Stimulated activated CD4-positive, alpha-beta T cell treated with anti-CD3 and anti-CD28 coated beads, TNF-alpha, amount 100 ng/mL, for 4 hours (primary cell): ENCODE measurements around the gene ZNF182.
A peak's percentile ranks its signal among the peaks of the same experiment; 100 is the strongest.
"Not testable (repeated sequence)": the region's sequence is repeated elsewhere in the genome, so short reads cannot be mapped to it uniquely, and the experiment has no call there.

Source experiments
- DNase-seq, 3 experiments: peaks; one replicate each; pipeline ENCODE4 v3.0.0-alpha.2; 2020; ENCODE audit warnings: low read depth in 3 of 3

The ZNF182 gene

DNA sequence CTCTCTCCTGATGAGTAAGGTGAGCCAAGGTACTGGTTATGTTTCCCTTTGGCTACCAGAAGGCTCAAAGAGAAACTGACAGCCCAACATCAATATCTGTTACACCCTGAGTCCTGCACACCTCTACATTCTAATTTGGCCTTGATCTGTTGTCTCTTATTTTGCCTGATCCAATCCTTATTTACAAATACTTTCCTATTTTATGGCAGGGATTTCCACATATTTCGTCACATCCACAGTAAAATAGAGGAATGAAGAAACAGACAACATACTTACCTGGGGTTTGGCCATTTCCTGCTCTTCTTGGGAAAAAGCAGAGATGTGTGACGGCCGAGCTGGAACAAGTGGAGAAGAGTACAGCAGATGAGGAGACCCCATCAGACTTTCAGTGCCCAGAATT, 1.5 kb downstream of the ZNF182 start:
- no peak for DNase-seq

DNA sequence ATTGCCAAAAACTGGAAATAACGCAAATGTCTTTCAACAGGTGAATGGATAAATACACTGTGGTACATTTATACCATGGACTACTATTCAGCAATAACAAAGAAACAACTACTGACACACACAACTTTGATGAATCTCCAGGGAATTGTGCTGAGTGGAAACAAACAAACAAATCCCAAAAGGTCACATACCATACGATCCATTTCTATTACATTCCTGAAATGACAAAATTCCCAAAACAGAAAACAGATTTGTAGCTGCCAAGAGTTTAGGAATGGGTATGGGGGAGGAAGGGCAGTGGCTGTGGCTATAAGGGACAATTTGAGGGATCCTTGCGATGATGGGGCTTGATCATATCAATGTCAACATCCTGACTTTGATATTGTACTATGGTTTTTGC, 2.5 kb downstream of the ZNF182 start:
- DNase-seq: no peak

DNA sequence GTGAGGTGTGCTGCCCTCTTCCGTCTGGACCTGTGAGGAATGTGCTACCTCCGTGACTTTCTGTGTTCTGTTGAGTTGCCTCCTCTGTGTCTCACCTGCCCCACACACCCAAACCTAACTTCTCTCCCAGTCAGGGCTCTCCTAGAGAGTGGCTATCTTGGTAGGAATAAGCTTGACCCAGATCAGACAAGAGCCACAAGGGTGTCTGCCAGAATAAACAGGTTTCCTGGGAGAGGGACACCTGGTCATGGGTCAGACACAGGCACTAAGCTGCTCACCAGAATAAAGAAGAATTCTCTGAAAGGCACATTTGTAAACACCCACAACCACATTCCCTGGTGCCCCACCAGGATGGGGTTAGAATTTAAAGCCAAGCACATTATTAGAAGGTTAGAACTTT, 11.1 kb downstream of the ZNF182 start:
- no peak for DNase-seq

DNA sequence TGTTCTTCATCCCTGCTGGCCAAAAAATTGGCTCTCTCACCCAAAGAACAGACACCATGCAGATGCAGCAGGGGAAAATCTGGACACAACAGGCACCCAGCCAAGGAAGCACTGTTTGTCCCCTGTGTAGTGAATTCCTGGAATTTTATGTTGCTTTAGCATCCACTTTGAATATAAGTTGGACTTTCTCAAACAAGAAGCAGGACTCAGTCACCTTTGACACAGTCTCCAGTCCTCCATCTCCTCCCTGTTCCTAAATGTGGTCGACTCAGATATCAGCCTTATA, 11.8 kb downstream of the ZNF182 start:
- no peak for DNase-seq

DNA sequence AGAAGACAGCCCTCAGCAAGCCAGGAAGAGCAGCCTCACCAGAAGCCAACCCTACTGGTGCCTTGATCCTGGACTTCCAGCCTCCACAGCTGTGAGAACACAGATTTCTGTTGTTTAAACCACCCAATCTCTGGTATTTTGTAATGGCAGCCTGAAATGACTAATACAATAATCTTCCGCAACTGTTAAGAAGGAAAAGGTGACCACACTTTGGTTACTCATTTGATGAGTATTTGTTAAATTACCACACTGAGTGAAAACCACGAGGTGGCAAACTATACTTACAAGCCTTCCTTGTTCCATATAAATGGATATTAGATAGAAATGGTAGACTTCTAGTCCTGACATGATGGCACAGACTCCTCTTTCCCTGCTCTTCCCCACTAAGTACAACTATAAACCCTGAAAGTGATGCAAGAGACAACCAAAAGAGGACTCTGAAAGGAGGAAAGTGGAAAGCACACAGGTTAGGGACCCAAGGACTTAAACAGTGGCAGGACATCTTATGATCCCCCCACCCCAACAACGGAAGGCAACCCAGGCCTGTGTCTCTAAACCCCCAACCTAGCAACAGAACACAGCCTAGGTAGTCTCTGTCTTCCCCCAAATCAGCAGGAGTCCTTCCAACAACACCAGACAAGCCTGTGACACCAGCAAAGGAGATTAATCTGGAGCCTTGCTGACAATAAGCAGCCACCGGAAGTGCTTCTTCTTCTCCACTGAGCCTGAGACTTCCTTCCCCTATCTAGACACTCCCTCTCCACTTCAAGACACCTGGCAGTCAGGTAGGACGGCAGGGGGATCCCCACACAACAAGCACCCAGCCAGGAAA, 12.3 kb downstream of the ZNF182 start:
- DNase-seq: no peak

DNA sequence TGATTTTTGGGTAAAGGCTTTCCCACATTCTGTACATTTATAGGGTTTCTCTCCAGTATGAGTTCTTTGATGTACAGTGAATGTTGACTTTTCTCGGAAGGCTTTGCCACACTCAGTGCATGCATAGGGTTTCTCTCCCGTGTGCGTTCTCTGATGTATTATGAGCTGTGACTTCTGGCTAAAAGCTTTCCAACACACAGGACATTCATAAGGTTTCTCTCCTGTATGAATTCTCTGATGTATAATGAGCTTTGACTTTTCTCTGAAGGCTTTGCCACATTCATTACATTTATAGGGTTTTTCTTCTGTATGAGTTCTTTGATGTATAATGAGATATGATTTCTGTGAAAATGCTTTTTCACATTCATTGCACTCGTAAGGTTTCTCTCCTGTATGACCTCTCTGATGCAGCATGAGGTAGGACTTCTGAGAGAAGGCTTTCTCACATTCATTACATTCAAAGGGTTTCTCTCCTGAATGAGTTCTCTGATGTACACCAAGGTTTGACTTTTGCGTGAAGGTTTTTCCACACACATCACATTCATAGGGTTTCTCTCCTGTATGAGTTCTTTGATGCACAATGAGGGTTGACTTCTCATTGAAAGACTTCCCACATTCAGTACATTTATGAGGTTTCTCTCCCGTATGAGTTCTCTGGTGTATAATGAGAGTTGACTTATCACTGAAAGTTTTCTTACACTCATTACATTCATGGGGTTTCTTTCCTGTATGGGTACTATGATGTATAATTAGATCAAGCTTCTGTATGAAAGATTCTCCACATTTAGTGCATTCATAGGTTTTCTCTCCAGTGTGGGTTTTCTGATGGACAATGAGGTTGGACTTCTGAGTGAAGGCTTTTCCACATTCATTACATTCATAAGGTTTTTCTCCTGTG, 27.3 kb downstream of the ZNF182 start:
- no peak for DNase-seq

DNA sequence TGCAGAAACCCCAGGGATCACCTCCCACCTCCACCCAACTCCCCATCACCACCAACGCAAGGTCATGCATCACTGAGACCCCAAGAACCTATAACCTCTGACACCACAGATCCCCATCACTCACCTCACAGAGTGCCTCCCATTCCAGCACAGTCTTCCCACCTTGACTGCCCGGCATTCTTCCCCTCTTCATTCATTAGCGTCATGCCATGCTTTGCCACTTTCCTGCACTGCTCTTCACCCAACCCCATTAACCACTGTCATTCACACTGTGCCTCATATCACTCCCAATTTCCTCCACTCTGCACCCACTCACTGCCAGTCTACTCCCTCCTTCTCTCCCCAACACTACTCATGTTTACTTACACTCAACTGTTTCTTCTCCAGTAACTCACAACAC, 30.6 kb downstream of the ZNF182 start:
- DNase-seq: no peak

DNA sequence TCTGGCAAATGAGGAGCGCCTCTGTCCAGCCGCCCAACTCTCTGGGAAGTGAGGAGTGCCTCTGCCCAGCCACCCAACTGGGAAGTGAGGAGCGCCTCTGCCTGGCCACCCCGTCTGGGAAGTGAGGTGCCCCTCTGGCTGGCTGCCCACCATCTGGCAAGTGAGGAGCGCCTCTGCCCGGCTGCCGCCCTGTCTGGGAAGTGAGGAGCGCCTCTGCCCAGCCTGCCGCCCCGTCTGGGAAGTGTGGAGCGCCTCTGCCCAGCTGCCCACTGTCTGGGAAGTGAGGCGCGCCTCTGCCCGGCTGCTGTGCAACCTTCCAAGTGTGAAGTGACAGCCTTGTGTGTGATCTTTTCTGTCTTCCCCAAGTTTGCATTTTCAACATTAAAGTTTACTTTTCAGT, 38.3 kb downstream of the ZNF182 start:
- not testable (repeated sequence) for DNase-seq

DNA sequence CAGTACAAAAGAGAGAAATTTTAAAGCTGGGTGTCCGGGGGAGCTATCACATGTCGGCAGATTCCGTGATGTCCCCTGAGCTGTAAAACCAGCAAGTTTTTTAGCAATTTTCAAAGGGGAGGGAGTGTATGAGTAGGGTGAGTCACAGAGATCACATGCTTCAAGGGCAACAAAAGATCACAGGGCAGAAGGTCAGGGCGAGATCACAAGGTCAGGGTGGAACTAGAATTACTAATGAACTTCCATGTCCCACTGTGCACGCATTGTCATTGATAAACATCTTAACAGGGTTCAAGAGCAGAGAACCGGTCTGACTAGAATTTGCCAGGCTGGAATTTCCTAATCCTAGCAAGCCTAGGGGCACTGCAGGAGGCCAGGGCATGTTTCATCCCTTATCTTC, 42.0 kb downstream of the ZNF182 start:
- not testable (repeated sequence) for DNase-seq

DNA sequence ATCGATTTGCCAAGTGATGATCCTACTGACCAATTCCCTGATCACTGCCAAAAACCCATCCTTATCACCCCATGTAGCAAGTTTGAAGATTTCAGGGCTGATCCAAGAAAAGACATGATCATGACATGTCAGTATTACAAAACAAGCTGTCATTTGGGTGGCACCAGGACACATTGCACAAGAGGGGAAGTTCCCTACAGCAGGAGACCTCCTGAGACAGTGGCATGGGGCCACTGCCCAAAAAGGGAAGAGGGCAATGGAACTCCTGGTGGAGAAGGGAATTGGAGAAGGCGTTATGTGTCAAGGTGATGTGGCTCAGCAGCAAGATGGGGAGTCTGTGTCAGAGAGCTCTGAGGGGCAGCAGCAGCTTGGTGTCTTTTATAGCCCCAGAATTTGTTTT, 43.4 kb downstream of the ZNF182 start:
- DNase-seq: no peak

DNA sequence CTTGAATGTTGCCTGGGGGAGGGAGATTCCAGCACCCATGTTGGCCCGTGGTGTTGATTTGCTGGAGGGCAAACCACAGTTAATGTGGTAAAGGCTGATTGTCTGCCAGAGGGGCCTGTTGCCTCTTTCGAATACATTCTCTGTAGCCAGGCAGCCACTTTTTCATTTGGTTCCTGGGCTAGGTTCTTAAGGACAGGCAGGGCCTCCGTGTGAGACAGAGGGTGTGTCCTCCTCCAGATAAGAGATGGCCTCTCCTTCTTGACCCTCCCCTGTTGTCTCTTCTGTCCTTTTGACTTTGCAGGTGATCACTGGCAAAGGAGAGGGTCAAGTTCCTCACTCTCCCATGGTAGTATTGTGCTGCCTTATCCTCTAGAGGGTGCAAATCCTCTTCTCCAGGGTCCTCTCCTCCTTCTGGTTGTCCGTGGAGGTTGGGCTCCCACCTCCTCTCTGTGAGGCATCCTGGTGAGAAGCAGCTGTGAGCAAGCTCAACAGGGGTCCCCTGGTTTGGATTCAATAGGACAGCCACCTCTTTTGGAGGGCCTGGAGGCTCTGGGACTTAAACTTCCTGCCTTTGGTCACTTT, 44.9 kb downstream of the ZNF182 start:
- DNase-seq: peak in 1 of 3 experiments; percentile 0

DNA sequence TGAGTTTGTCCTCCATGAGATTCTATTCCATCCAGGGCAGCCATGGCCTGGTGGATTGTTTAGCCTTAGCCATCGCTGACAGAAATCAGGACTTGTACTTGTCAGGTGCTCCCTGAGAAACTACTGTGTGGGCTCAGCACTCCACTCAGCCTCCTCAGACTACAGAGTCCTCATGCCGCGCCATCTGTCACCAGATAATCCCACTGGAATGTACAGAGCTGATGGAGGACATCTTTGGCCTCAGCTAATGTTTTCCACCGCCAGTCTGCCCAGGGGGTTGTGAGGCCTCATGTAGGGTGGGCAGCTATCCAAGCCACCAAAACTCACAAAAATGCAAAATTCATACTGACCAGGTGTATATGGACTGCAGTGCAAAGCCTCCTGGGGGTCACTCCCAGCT, 45.6 kb downstream of the ZNF182 start:
- DNase-seq: not testable (repeated sequence)

DNA sequence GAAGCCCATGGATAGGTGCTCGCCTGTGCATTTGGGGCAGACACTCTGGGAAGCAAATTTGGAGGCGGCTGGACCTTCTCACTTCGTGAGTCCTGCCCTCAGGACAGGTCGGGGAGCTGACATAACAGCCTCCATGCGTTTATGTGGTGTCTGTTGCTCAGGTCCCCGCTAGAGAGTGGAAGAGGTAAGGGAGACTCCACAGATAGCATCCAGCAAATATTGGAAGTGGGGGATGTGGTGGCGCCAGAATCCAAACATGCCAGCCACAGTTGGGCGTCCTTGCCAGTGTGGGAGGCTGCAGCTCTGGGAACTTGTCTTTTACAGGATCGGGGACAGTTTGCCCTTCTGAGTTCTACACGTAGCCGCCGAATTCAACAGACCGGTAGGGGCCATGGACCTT, 47.8 kb downstream of the ZNF182 start:
- no peak for DNase-seq

DNA sequence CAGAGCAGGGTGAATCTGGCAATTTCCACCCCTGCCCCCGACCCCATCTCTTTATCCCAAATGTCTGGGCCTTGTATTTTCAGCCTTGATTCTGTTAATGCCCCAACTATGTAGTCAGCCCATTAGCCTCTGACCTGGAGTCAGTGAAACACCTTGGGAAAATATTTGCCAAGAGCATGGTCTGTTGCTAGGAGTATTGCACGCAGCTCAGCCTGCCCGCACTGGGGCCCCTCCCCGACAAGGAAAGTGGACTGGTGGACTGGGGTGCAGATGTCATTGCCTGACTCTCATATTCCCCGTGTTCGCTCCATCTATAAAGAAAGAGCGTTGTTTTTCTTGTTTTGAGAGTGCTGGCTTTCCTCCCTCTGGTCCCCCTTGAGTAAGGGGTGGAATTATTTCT, 48.5 kb downstream of the ZNF182 start:
- not testable (repeated sequence) for DNase-seq

DNA sequence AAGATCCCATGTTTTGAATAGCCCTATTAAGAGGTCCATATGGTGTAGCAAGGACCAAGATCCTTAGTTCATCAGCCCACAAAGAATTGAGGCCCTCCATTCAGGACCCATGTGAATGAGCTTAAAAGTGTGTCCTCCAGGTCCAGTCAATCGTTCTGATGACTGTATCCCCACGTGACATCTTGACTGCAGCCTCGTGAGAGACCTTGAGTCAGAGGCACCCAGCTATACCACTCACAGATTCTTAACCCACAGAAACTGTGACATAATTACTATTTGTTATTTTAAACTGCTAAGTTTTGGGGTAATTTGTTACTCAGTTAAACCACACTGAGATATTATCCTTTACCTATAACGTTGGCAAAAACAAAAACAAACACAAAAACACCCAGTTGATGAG, 62.4 kb downstream of the ZNF182 start:
- no peak for DNase-seq

DNA sequence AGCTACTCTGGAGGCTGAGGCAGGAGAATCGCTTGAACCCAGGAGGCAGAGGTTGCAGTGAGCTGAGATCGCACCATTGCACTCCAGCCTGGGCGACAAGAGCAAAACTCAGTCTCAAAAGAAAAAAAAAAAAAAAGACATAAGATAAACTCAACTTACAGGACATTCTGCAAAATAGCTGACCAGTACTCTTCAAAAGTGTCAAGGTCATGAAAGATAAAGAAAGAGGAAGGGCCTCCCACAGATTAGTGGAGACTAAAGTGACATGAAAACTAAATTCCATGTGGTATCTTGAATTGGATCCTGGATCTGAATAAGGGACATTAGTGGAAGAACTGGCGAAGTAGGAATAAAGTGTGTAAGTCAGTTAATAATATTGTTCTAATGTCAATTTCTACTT, 63.3 kb downstream of the ZNF182 start:
- no peak for DNase-seq

DNA sequence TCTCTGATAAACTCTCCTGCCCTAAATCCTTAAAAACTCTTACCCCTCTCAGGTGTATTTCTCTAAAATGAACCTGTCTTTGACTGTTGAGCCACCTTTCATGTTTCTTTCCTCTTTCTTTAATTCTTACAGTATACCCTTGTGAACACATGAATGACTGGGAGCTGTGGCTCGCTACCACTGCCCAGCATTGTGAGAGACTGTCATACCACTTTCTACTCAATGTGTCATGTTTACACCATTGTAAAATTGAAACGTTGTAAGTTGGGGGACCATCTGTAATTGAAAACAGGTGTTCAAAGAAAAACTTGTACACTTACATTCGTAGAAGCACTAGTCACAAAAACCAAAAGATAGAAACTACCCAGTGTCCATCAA, 66.9 kb downstream of the ZNF182 start:
- no peak for DNase-seq

DNA sequence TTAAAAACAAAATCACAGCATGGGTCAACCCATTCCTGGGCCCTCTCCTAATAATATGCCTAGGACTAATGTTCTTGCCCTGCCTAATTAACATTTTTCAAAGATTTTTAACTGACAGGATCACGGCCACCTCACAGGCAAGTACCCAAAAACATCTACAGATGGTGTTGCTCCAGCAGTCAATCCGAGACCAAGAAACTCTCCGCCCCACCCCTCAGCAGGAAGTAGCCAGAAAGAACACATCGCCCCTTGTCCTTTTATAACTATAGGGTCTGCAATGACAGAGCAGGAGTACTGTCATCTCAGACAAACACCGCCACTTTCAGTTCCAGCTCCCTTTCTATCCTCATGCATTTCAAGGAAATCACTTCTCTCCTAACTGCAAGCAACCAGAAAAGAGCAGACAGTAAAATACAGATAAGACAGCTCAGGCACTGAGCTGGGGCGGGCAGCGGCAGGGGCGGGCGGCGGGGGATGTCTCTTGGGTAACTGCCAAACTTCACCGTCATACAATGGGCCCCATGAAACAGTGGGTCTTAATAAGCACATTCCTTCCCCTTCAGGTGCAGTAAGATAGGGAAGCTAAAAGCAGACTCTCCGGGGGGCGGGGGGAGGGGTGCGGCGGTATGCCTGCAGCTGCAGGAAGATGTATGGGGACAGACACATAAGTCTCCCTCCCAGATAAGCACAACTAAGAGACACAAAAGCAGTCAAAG, 67.4 kb downstream of the ZNF182 start:
- DNase-seq: no peak

DNA sequence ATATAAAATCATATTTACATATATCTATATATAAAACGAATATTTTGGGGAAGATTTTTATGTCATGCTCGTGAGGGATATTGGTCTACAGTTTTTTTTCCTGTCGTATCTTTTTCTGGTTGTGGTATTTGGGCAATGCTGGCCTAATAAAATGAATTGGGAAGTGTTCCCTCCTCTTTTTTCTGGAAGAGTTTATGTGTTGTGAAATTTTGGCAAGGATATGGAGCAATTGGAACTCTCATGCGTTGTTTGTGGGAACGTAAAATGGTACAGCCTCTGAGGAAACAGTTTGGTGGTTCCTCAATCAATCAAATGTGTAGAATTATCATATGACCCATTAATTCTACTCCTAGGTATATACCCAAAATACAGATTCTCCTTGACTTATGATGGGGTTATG, 69.8 kb downstream of the ZNF182 start:
- no peak for DNase-seq

DNA sequence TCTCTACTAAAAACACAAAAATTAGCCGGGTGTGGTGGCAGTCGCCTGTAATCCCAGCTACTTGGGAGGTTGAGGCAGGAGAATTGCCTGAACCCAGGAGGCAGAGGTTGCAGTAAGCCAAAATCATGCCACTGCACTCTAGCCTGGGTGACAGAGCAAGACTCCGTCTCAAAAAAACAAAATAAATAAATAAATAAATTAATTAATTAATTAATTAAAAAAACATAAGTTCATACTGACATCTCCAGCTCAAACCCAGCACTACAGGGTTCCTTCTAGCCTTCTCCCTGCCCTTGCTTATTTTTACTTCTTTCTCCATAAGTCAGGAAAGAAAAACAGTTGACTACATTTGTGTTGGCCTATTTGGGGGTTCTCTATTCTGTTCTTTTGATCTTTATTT, 71.8 kb downstream of the ZNF182 start:
- not testable (repeated sequence) for DNase-seq

DNA sequence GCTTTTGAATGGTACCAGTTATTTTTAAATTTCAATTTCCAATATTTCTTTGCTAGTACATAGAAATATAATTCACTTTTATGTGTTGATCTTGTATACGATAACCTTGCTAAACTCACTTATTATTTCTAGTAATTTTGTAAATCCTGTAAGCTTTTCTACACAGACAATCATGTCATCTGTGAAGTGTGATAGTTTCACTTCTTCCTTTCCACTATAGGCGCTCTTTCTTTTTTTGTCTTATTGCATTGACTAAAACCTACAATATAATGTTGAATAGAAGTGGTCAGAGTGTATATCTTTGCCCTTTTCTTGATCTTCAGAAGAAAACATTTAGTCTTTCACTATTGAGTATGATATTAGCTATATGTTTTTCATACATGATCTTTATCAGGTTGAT, 76.6 kb downstream of the ZNF182 start:
- DNase-seq: no peak
